K562 (cell line): ENCODE measurements around the gene DESI1. TPM values are rescaled to one million over a fixed set of nuclear protein-coding genes. Genes with fewer than 3 reads are reported as not detected.

Source experiments
- ATAC-seq: fragments of 200-7000 bp; cut with Tn5 transposase; 3 replicates; pipeline ENCODE4 v1.9.1; 2020; ENCODE audit warnings: moderate library complexity
- BruUV-seq: library from RNA; stranded (reverse); fragments of 400-500 nt; replicated peaks from 2 replicates; lab custom pipeline; 2021; lab: Mats Ljungman, UMichigan
- CTCF ChIA-PET: fragments of 300-600 bp; formaldehyde crosslinking; extraction: SDS; loops from one replicate; lab custom pipeline; 2021; ENCODE audit warnings: low intra/inter-chr PET ratio; lab: Yijun Ruan, JAX
- POLR2A ChIA-PET: fragments of 300-600, 350-650 bp; sonication (Branson Sonifier 250); formaldehyde crosslinking; extraction: SDS; loops from one replicate; lab custom pipeline; 2021; ENCODE audit warnings: antibody characterized with exemption, inconsistent platforms; lab: Yijun Ruan, JAX
- DNase-seq, 4 experiments: peaks; one replicate each; pipeline versions ENCODE4 v3.0.0 to v3.0.0-alpha.2; 2011 to 2018; ENCODE audit warnings: low spot score in 3 of 4, mixed read lengths in 3 of 4; ENCODE audit errors: extremely low read depth in 1 of 4
- FAIRE-seq: peaks from 2 replicates; lab custom pipeline; 2011; peaks lifted over from hg19 to GRCh38; lab: Jason Lieb, UNC
- H2AFZ ChIP-seq: 2 replicates; pipeline ENCODE4 v1.6.0; 2011; ENCODE audit warnings: low read depth, low read length, control low read depth, inconsistent platforms
- H3K27ac ChIP-seq: fragments of 200-600 bp; 3 replicates; pipeline ENCODE4 v1.8.0; 2011; ENCODE audit warnings: low read depth, mild to moderate bottlenecking, control low read depth, inconsistent platforms, low read length, moderate library complexity, mixed read lengths; ENCODE audit errors: extremely low read depth
- H3K27me3 ChIP-seq, 2 experiments: fragments of 300-600 bp in 1 of 2; 2 replicates in 1 of 2; 3 replicates in 1 of 2; pipeline versions ENCODE4 v1.6.0 to v1.8.0; 2011; ENCODE audit warnings: inconsistent platforms in 2 of 2, low read length in 2 of 2, mild to moderate bottlenecking in 1 of 2, mixed read lengths in 1 of 2, moderate library complexity in 1 of 2; ENCODE audit not compliant: control insufficient read depth in 2 of 2, insufficient read depth in 2 of 2
- H3K36me3 ChIP-seq: fragments of 300-600 bp; 3 replicates; pipeline ENCODE4 v1.8.0; 2011; ENCODE audit warnings: mild to moderate bottlenecking, low read length, inconsistent platforms; ENCODE audit not compliant: control insufficient read depth, insufficient read depth
- H3K4me1 ChIP-seq, 2 experiments: fragments of 200-600 bp in 1 of 2; replicated peaks in 1 of 2; 2 replicates in 1 of 2; 3 replicates in 1 of 2; pipeline versions ENCODE4 v1.5.1 to v1.8.0; 2011; ENCODE audit warnings: inconsistent platforms in 2 of 2, low read length in 2 of 2, mild to moderate bottlenecking in 1 of 2, mixed read lengths in 1 of 2, moderate library complexity in 1 of 2; ENCODE audit not compliant: control insufficient read depth in 2 of 2, insufficient read depth in 2 of 2
- H3K4me2 ChIP-seq: 2 replicates; pipeline ENCODE4 v1.6.1; 2011; ENCODE audit warnings: low read length, control low read depth, inconsistent platforms, mixed read lengths; ENCODE audit not compliant: insufficient read depth
- H3K4me3 ChIP-seq: fragments of 200-600 bp; sonication (generic), shearing (Covaris generic); 2 replicates; pipeline ENCODE4 v1.5.1; 2016; ENCODE audit warnings: control low read depth, inconsistent platforms
- H3K79me2 ChIP-seq: fragments of 200-600 bp; 3 replicates; pipeline ENCODE4 v1.8.0; 2011; ENCODE audit warnings: low read length, inconsistent platforms; ENCODE audit not compliant: control insufficient read depth, insufficient read depth
- H3K9ac ChIP-seq, 2 experiments: 2 replicates each; pipeline versions ENCODE4 v1.6.0 to v1.6.1; 2011; ENCODE audit warnings: low read depth in 2 of 2, low read length in 2 of 2, control low read depth in 1 of 2, inconsistent platforms in 1 of 2, mild to moderate bottlenecking in 1 of 2, mixed read lengths in 1 of 2; ENCODE audit not compliant: insufficient read depth in 1 of 2
- H3K9me1 ChIP-seq: one replicate; pipeline ENCODE4 v1.6.0; 2011; ENCODE audit warnings: inconsistent platforms, mild to moderate bottlenecking, low read length, moderate library complexity; ENCODE audit not compliant: control insufficient read depth, insufficient read depth
- H3K9me3 ChIP-seq: replicated peaks from 2 replicates; pipeline ENCODE4 v1.5.1; 2011; ENCODE audit warnings: low read depth, low read length, inconsistent platforms; ENCODE audit not compliant: control insufficient read depth, insufficient read depth
- H4K20me1 ChIP-seq: replicated peaks from 2 replicates; pipeline ENCODE4 v1.6.1; 2011; ENCODE audit warnings: low read length, inconsistent platforms, mixed read lengths; ENCODE audit not compliant: control insufficient read depth, insufficient read depth
- CREB1 ChIP-seq, 2 experiments: sonication (generic) in 1 of 2; formaldehyde crosslinking in 1 of 2; IDR thresholded peaks; 2 replicates each; pipeline versions ENCODE4 v1.6.1 to v1.8.0; 2012 to 2022; ENCODE audit warnings: inconsistent platforms in 1 of 2, mild to moderate bottlenecking in 1 of 2, missing genetic modification reagents in 1 of 2, moderate library complexity in 1 of 2
- CREBBP ChIP-seq: IDR thresholded peaks from one replicate; pipeline ENCODE4 v1.6.1; 2012; ENCODE audit warnings: low read depth, mild to moderate bottlenecking, control low read depth, inconsistent platforms, low read length
- FOS ChIP-seq: IDR thresholded peaks from 3 replicates; pipeline ENCODE4 v1.6.1; 2011; ENCODE audit not compliant: insufficient read length; ENCODE audit errors: extremely low read depth
- HDGF ChIP-seq: fragments of 450-650 bp; IDR thresholded peaks from 2 replicates; pipeline ENCODE4 v1.6.1; 2016
- MEF2D ChIP-seq: conservative IDR thresholded peaks from 2 replicates; pipeline ENCODE4 v1.6.1; 2016; ENCODE audit warnings: low read depth, missing genetic modification characterization, missing compliant biosample characterization
- NR2C2 ChIP-seq, 2 experiments: fragments of 200-800 bp in 1 of 2; sonication (Bioruptor generic) in 1 of 2; sonication (generic) in 1 of 2; formaldehyde crosslinking in 1 of 2; IDR thresholded peaks; 2 replicates each; pipeline versions ENCODE4 v1.6.1 to v1.8.0; 2016 to 2022; ENCODE audit warnings: mild to moderate bottlenecking in 1 of 2, missing compliant biosample characterization in 1 of 2, missing genetic modification characterization in 1 of 2, missing genetic modification reagents in 1 of 2
- PKNOX1 ChIP-seq: fragments of 450-650 bp; IDR thresholded peaks from 2 replicates; pipeline ENCODE4 v1.6.1; 2016
- SAP30 ChIP-seq: fragments of 200-600 bp; sonication (generic); IDR thresholded peaks from 2 replicates; pipeline ENCODE4 v1.6.1; 2012; ENCODE audit warnings: borderline replicate concordance, low read depth, mild to moderate bottlenecking, moderate library complexity, low read length, control low read depth, inconsistent platforms; ENCODE audit not compliant: insufficient read depth, poor library complexity, severe bottlenecking
- SMARCA5 ChIP-seq: fragments of 450-650 bp; IDR thresholded peaks from 2 replicates; pipeline ENCODE4 v1.6.1; 2016
- SOX6 ChIP-seq: fragments of 450-650 bp; IDR thresholded peaks from 2 replicates; pipeline ENCODE4 v1.6.1; 2014; ENCODE audit warnings: mild to moderate bottlenecking
- TAL1 ChIP-seq: fragments of 450-650 bp; IDR thresholded peaks from 2 replicates; pipeline ENCODE4 v1.6.1; 2016; ENCODE audit warnings: mild to moderate bottlenecking
- TCF3 ChIP-seq: sonication (generic); formaldehyde crosslinking; IDR thresholded peaks from 2 replicates; pipeline ENCODE4 v1.4.0; 2020; ENCODE audit warnings: mild to moderate bottlenecking, missing genetic modification reagents
- TEAD2 ChIP-seq: fragments of 450-650 bp; IDR thresholded peaks from 2 replicates; pipeline ENCODE4 v1.6.1; 2016; ENCODE audit warnings: missing genetic modification characterization, control low read depth, missing compliant biosample characterization
- TOE1 ChIP-seq, 2 experiments: fragments of 450-650 bp in 1 of 2; sonication (generic) in 1 of 2; formaldehyde crosslinking in 1 of 2; IDR thresholded peaks; 2 replicates each; pipeline versions ENCODE4 v1.7.1 to v1.8.0; 2016 to 2022; ENCODE audit warnings: borderline replicate concordance in 2 of 2, mild to moderate bottlenecking in 2 of 2, antibody characterized with exemption in 1 of 2, inconsistent platforms in 1 of 2, low read depth in 1 of 2, missing genetic modification reagents in 1 of 2, moderate library complexity in 1 of 2
- WGBS: fragments of 100-300 bp; shearing (Covaris generic); methylation state at CpG from one replicate; pipeline ENCODE4 v1.1.6; 2016; ENCODE audit warnings: low coverage, mixed read lengths; ENCODE audit not compliant: insufficient coverage; ENCODE audit errors: missing lambda C conversion rate; 5-methylcytosine and 5-hydroxymethylcytosine counted together
- in situ Hi-C: fragments of 300-500 bp; cut with MboI; formaldehyde crosslinking; loops from 4 replicates; pipeline ENCODE4 v1.15.0; 2018; ENCODE audit warnings: inconsistent platforms, mixed read lengths
- intact Hi-C: fragments of 100-400 bp; cut with micrococcal nuclease; formaldehyde crosslinking; loops from 2 replicates; pipeline ENCODE4 v1.14.2; 2022
- polyA plus RNA-seq, 8 experiments: library from polyadenylated mRNA; depleted of rRNA in 4 of 8; stranded (reverse) in 5 of 8; unstranded in 3 of 8; fragments of >200 nt; fragmentation: Nextera tagmentation in 2 of 8; fragmentation: Illumina TruSeq in 1 of 8; extraction: Ambion mirVana in 2 of 8; extraction: Trizol in 1 of 8; gene quantifications; 2 replicates each; pipeline versions ENCODE4 v1.2.1 to v1.2.3, GENCODE V29; 2011 to 2014; ENCODE audit warnings: inconsistent platforms in 1 of 8, missing spikeins in 1 of 8
- total RNA-seq, 7 experiments: library from RNA; depleted of rRNA in 6 of 7; stranded (reverse); fragments of >200 nt in 6 of 7; fragmentation: Illumina TruSeq in 2 of 7; extraction: Trizol in 2 of 7; gene quantifications; 2 replicates each; pipeline versions ENCODE4 v1.2.1 to v1.2.3, GENCODE V29; 2011 to 2021; ENCODE audit warnings: low replicate concordance in 1 of 7
- TF ChIP-seq, protein P1 (sequence below): fragments of 250-450 bp; sonication (Bioruptor Pico); IDR thresholded peaks from 2 replicates; pipeline ENCODE4 v1.8.0; 2022; ENCODE audit warnings: inconsistent platforms
- TF ChIP-seq, protein P2 (sequence below), 2 experiments: fragments of 450-650 bp in 1 of 2; sonication (generic) in 1 of 2; formaldehyde crosslinking in 1 of 2; IDR thresholded peaks in 1 of 2; conservative IDR thresholded peaks in 1 of 2; 2 replicates each; pipeline versions ENCODE4 v1.6.1 to v1.8.1; 2016 to 2023; ENCODE audit warnings: mild to moderate bottlenecking in 2 of 2, moderate library complexity in 2 of 2, inconsistent platforms in 1 of 2, missing genetic modification reagents in 1 of 2

DESI1 gene
- total and polyA plus RNA-seq, 9 of the 15 experiments (the other 6 are each of a cell fraction or from before 2014, with no cell fraction given), result 7.2 to 45.9 (median 29.8) TPM

DNA sequence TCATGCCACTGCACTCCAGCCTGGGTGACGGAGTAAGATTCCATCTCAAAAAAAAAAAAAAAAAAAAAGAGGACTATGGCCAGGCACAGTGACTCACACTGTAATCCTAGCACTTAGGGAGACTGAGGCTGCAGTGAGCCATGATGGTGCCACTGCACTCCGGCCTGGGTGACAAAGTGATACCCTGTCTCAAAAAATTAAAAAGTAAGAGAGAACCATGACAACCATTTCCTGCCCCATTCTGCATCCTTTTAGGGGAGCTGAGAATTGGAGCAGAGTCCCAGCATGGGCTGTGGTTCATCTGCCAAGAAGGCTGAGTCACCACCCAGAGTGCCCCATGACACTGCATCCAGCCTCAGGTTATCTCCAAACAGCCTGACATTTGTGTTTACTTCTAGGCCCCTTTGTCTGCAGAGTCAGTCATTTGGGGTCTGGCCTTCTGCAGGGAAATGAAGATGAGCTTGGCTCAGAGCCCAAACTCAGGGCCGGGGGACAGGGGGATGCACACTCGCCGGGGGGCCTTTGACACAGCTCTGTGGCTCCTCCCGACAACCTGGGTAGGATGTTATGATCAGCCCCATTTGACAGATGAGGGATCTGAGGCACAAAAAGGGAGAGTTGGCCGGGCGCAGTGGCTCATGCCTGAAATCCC is 55.3 kb downstream of the DESI1 start:
- in situ Hi-C loops, result no loop called here
- H3K27ac ChIP-seq, result peak overlapping the region; percentile 81; the same call in 2 of the 3 replicates
- ATAC-seq, result peak; percentile 92
- TF ChIP-seq SAP30, result no peak
- no peak for TF ChIP-seq TEAD2 (tag)
- TF ChIP-seq CREBBP, result no peak
- TF ChIP-seq, protein P1, sequence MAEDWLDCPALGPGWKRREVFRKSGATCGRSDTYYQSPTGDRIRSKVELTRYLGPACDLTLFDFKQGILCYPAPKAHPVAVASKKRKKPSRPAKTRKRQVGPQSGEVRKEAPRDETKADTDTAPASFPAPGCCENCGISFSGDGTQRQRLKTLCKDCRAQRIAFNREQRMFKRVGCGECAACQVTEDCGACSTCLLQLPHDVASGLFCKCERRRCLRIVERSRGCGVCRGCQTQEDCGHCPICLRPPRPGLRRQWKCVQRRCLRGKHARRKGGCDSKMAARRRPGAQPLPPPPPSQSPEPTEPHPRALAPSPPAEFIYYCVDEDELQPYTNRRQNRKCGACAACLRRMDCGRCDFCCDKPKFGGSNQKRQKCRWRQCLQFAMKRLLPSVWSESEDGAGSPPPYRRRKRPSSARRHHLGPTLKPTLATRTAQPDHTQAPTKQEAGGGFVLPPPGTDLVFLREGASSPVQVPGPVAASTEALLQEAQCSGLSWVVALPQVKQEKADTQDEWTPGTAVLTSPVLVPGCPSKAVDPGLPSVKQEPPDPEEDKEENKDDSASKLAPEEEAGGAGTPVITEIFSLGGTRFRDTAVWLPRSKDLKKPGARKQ (CRISPR knock-in tag), result no peak
- TF ChIP-seq, protein P2, sequence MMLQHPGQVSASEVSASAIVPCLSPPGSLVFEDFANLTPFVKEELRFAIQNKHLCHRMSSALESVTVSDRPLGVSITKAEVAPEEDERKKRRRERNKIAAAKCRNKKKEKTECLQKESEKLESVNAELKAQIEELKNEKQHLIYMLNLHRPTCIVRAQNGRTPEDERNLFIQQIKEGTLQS (IDR thresholded peaks at IDR 0.05), result peak; percentile 94
- TF ChIP-seq, protein P2 (CRISPR knock-in tag; conservative IDR thresholded peaks at IDR 0.05), result 0 out of 2 replicates have a peak, but pooled peaks have one; percentile 32
- 0 out of 2 replicates have a peak, but pooled peaks have one; percentile 40 for TF ChIP-seq TOE1 (IDR thresholded peaks at IDR 0.05; ENCODE audit: borderline replicate concordance)
- TF ChIP-seq TOE1 (CRISPR knock-in tag; IDR thresholded peaks at IDR 0.05; ENCODE audit: borderline replicate concordance, low read depth), result no peak
- TF ChIP-seq HDGF, result peak; percentile 59; the same call in 1 of the 2 replicates
- TF ChIP-seq SMARCA5, result 0 out of 2 replicates have a peak, but pooled peaks have one; percentile 32
- TF ChIP-seq MEF2D, result 0 out of 2 replicates have a peak, but pooled peaks have one; percentile 37
- peak; percentile 61 for TF ChIP-seq PKNOX1
- peak; percentile 54; the same call in 1 of the 2 replicates for TF ChIP-seq SOX6
- no peak for TF ChIP-seq NR2C2 (CRISPR knock-in tag; IDR thresholded peaks at IDR 0.05)
- peak; percentile 65; the same call in 1 of the 2 replicates for TF ChIP-seq NR2C2 (tag; IDR thresholded peaks at IDR 0.05)
- no peak for TF ChIP-seq CREB1 (IDR thresholded peaks at IDR 0.05)
- TF ChIP-seq CREB1 (CRISPR knock-in tag; IDR thresholded peaks at IDR 0.05), result no peak
- peak; percentile 52 for TF ChIP-seq TCF3 (CRISPR knock-in tag)
- TF ChIP-seq FOS, result peak; percentile 37
- TF ChIP-seq TAL1, result no peak

More for the DNA sequence above, 55.3 kb downstream of the DESI1 start:
- ChIA-PET CTCF (no interaction called here), POLR2A (interaction anchor here (0.6 kb wide), 1 partner anchor 12 kb away, joined by 4 read pairs; no protein-coding TSS in a partner anchor)
- no TSS peak for BruUV-seq
- Histone ChIP-seq H3K4me1 (peaks cover 22 to 54% of the 10 kb centered on the region in 2 experiments; a peak in 4 of 5 replicates), H3K9me3 (no peaks in the 10 kb centered on the region), H2AFZ (peak overlapping the region; percentile 45; the same call in 1 of the 2 replicates), H4K20me1 (no peaks in the 10 kb centered on the region), H3K79me2 (no peaks in the 10 kb centered on the region), H3K27me3 (no peaks in the 10 kb centered on the region), H3K36me3 (no peaks in the 10 kb centered on the region), H3K4me3 (no peak overlapping the region), H3K4me2 (peak overlapping the region; percentile 63), H3K9ac (no peak overlapping the region; a peak in 2 of 4 replicates), H3K9me1 (no peaks in the 10 kb centered on the region)
- peak; percentile 99 for FAIRE-seq
- intact Hi-C loops, result no loop called here
- peak; percentile 61 to 87 (median 73) for DNase-seq
- 0% methylated on average over 5 of the region's 8 CpGs for WGBS
